ENCODE results near the gene HS6ST1.

- no peak for TF ChIP-seq CTCF (optimal IDR thresholded peaks at IDR 0.05 in 1 of 3, IDR thresholded peaks at IDR 0.05 in 1 of 3, conservative IDR thresholded peaks at IDR 0.05 in 1 of 3; ENCODE audit: extremely low read depth in 1 of 3, insufficient read depth in 2 of 3, low read length in 3 of 3)
- no peak for TF ChIP-seq EZH2 (IDR thresholded peaks at IDR 0.05; ENCODE audit: low read length)
Observed at GRCh38 chr2:128290356-128290755, 28.3 kb downstream of the HS6ST1 start.
